IMR-90 (cell line): ENCODE data around the gene GJD2. TPM values are rescaled to one million over a fixed set of nuclear protein-coding genes. Genes with fewer than 3 reads are reported as not detected.

Experiments used
- ATAC-seq: fragments of 200-7000 bp; cut with Tn5 transposase; 2 replicates; pipeline ENCODE4 v1.9.1; 2020; ENCODE audit warnings: low read depth, mild to moderate bottlenecking, moderate library complexity
- BruUV-seq: library from RNA; stranded (reverse); fragments of 400-500 nt; replicated peaks from 2 replicates; lab custom pipeline; 2021; lab: Mats Ljungman, UMichigan
- CTCF ChIA-PET: fragments of 300-600 bp; formaldehyde crosslinking; extraction: SDS; loops from one replicate; lab custom pipeline; 2021; ENCODE audit warnings: antibody characterized with exemption; lab: Yijun Ruan, JAX
- POLR2A ChIA-PET: fragments of 300-600 bp; sonication (Branson Sonifier 250); formaldehyde crosslinking; loops from one replicate; lab custom pipeline; 2022; ENCODE audit warnings: antibody characterized with exemption; ENCODE audit not compliant: unreplicated experiment; lab: Charles Lee
- DNase-seq: peaks from one replicate; pipeline ENCODE4 v3.0.0; 2013
- H2AFZ ChIP-seq: replicated peaks from 2 replicates; pipeline ENCODE3; 2013; ENCODE audit warnings: low read length, mild to moderate bottlenecking; ENCODE audit not compliant: poor library complexity
- H2AK5ac ChIP-seq: 2 replicates; pipeline ENCODE4 v1.6.1; 2013; ENCODE audit warnings: low read depth, low read length, inconsistent platforms
- H2AK9ac ChIP-seq: replicated peaks from 2 replicates; pipeline ENCODE3; 2013; ENCODE audit warnings: mild to moderate bottlenecking, low read depth, low read length, moderate library complexity; ENCODE audit not compliant: poor library complexity
- H2BK120ac ChIP-seq: 2 replicates; pipeline ENCODE4 v1.6.1; 2013; ENCODE audit warnings: low read depth, low read length, inconsistent platforms
- H2BK15ac ChIP-seq: 3 replicates; pipeline ENCODE4 v1.6.1; 2013; ENCODE audit warnings: low read depth, low read length, inconsistent platforms
- H2BK20ac ChIP-seq: 2 replicates; pipeline ENCODE4 v1.6.1; 2013; ENCODE audit warnings: low read depth, mild to moderate bottlenecking, inconsistent platforms, low read length, moderate library complexity
- H2BK5ac ChIP-seq: 2 replicates; pipeline ENCODE4 v1.6.1; 2013; ENCODE audit warnings: mild to moderate bottlenecking, low read depth, low read length, inconsistent platforms; ENCODE audit not compliant: poor library complexity, severe bottlenecking
- H3K14ac ChIP-seq: replicated peaks from 2 replicates; pipeline ENCODE4 v1.6.1; 2013; ENCODE audit warnings: low read depth, low read length, inconsistent platforms
- H3K18ac ChIP-seq: 2 replicates; pipeline ENCODE4 v1.6.1; 2013; ENCODE audit warnings: low read depth, low read length, control low read depth
- H3K23ac ChIP-seq: 2 replicates; pipeline ENCODE4 v1.6.1; 2013; ENCODE audit warnings: low read depth, low read length, inconsistent platforms
- H3K27ac ChIP-seq: 2 replicates; pipeline ENCODE4 v1.5.1; 2013; ENCODE audit warnings: mild to moderate bottlenecking, control low read depth, low read length; ENCODE audit not compliant: insufficient read depth
- H3K27me3 ChIP-seq: 2 replicates; pipeline ENCODE4 v1.6.1; 2013; ENCODE audit warnings: low read length; ENCODE audit not compliant: control insufficient read depth, insufficient read depth
- H3K36me3 ChIP-seq: 2 replicates; pipeline ENCODE4 v1.6.1; 2013; ENCODE audit warnings: low read length, mixed read lengths; ENCODE audit not compliant: control insufficient read depth, insufficient read depth
- H3K4ac ChIP-seq: 2 replicates; pipeline ENCODE4 v1.6.1; 2013; ENCODE audit warnings: low read depth, low read length, inconsistent platforms
- H3K4me1 ChIP-seq: 2 replicates; pipeline ENCODE4 v1.6.1; 2013; ENCODE audit warnings: low read length, mixed read lengths; ENCODE audit not compliant: control insufficient read depth, insufficient read depth
- H3K4me2 ChIP-seq: 2 replicates; pipeline ENCODE4 v1.6.1; 2013; ENCODE audit warnings: low read depth, mild to moderate bottlenecking, control low read depth, low read length, moderate library complexity
- H3K4me3 ChIP-seq: 2 replicates; pipeline ENCODE4 v1.5.1; 2013; ENCODE audit warnings: low read depth, mild to moderate bottlenecking, control low read depth, low read length, moderate library complexity; ENCODE audit not compliant: insufficient read depth
- H3K56ac ChIP-seq: 2 replicates; pipeline ENCODE4 v1.6.1; 2013; ENCODE audit warnings: low read length, inconsistent platforms; ENCODE audit not compliant: insufficient read depth; ENCODE audit errors: extremely low read depth
- H3K79me1 ChIP-seq, 2 experiments: 2 replicates each; pipeline ENCODE4 v1.6.1; 2013; ENCODE audit warnings: low read length in 2 of 2, inconsistent platforms in 1 of 2, low read depth in 1 of 2
- H3K9ac ChIP-seq: 2 replicates; pipeline ENCODE4 v1.6.1; 2013; ENCODE audit warnings: low read depth, low read length, control low read depth
- H3K9me1 ChIP-seq: 2 replicates; pipeline ENCODE4 v1.6.1; 2013; ENCODE audit warnings: low read length, inconsistent platforms; ENCODE audit not compliant: insufficient read depth
- H3K9me3 ChIP-seq: 2 replicates; pipeline ENCODE4 v1.6.1; 2013; ENCODE audit warnings: low read length; ENCODE audit not compliant: control insufficient read depth, insufficient read depth
- H4K20me1 ChIP-seq: 2 replicates; pipeline ENCODE4 v1.6.1; 2013; ENCODE audit warnings: low read length, inconsistent platforms; ENCODE audit not compliant: insufficient read depth
- H4K5ac ChIP-seq: 2 replicates; pipeline ENCODE4 v1.6.1; 2013; ENCODE audit warnings: mild to moderate bottlenecking, low read depth, low read length, control low read depth
- H4K8ac ChIP-seq, 2 experiments: 2 replicates each; pipeline ENCODE4 v1.6.1; 2013; ENCODE audit warnings: low read depth in 2 of 2, low read length in 2 of 2, control low read depth in 1 of 2, inconsistent platforms in 1 of 2
- H4K91ac ChIP-seq: 2 replicates; pipeline ENCODE4 v1.6.1; 2013; ENCODE audit warnings: low read depth, low read length, inconsistent platforms; ENCODE audit not compliant: insufficient read depth
- CHD1 ChIP-seq: IDR thresholded peaks from 2 replicates; pipeline ENCODE4 v1.6.1; 2012; ENCODE audit warnings: low read depth, low read length, improper control_type of control experiment
- FOS ChIP-seq: fragments of 150-350 bp; IDR thresholded peaks from 2 replicates; pipeline ENCODE4 v1.6.1; 2016; ENCODE audit warnings: low read depth, low read length
- MAFK ChIP-seq: IDR thresholded peaks from 2 replicates; pipeline ENCODE4 v1.6.1; 2012; ENCODE audit warnings: low read depth, low read length, improper control_type of control experiment
- NFE2L2 ChIP-seq: fragments of 150-350 bp; IDR thresholded peaks from 2 replicates; pipeline ENCODE4 v1.6.1; 2016; ENCODE audit warnings: low read depth, mild to moderate bottlenecking, low read length
- POLR2A ChIP-seq: IDR thresholded peaks from 2 replicates; pipeline ENCODE4 v1.6.1; 2012; ENCODE audit warnings: mild to moderate bottlenecking, low read depth, low read length
- WGBS, 2 experiments: methylation state at CpG; one replicate each; pipeline versions ENCODE4 v1.1.5 to v1.1.7; 2013; ENCODE audit warnings: missing lambda C conversion rate in 2 of 2; ENCODE audit not compliant: insufficient read length in 1 of 2; ENCODE audit errors: extremely low coverage in 2 of 2; 5-methylcytosine and 5-hydroxymethylcytosine counted together
- dilution Hi-C: fragments of 300-500 bp; cut with HindIII; formaldehyde crosslinking; loops from one replicate; pipeline ENCODE4 v1.14.3; 2018; ENCODE audit warnings: low sequenced_read_pairs; ENCODE audit not compliant: unreplicated experiment
- in situ Hi-C: fragments of 300-500 bp; cut with MboI; formaldehyde crosslinking; loops from 3 replicates; pipeline ENCODE4 v1.14.3; 2019; ENCODE audit warnings: low sequenced_read_pairs, inconsistent platforms, mixed read lengths
- intact Hi-C: fragments of 100-400 bp; cut with micrococcal nuclease; formaldehyde crosslinking; loops from 2 replicates; pipeline ENCODE4 v1.10.0; 2022
- polyA plus RNA-seq, 3 experiments: library from polyadenylated mRNA; depleted of rRNA; stranded (reverse); fragments of >200 nt; gene quantifications; 2 replicates each; pipeline ENCODE4 v1.2.3, GENCODE V29; 2012; ENCODE audit warnings: low replicate concordance in 1 of 3
- total RNA-seq: library from RNA; depleted of rRNA; stranded (reverse); fragments of >200 nt; gene quantifications from 2 replicates; pipeline ENCODE4 v1.2.3, GENCODE V29; 2012

Gene GJD2
- total and polyA plus RNA-seq, 2 of the 4 experiments (the other 2 are of a cell fraction) = not detected

DNA sequence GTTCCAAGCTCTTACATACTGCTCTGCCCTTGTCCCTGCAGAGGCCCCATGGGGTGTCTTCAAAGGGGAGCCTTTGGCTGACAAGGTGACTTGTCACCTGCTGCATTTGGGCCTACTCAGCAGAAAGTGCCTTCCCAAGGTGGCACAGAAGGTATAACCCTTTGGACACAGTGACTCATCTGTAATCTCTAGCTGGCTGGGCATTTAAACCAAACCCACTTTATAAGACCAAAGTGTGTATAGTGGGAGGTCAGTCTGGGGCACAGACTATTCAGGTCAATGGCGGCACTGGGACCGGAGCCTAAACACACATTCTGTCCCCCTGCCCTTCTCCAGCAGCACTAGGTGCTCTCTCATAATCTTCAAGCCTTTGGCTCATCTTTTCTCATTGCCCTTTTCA lies 35.1 kb downstream of the GJD2 start:
- CTCF ChIA-PET = no interaction called here
- DNase-seq = no peak
- dilution Hi-C loops = no loop called here

More for the DNA sequence above, 35.1 kb downstream of the GJD2 start:
- no peak overlapping the region for H3K23ac ChIP-seq
- no peaks in the 10 kb centered on the region for H3K79me1 ChIP-seq
- H2BK5ac ChIP-seq = no peak overlapping the region
- H4K8ac ChIP-seq = no peak overlapping the region
- ATAC-seq = no peak
- no peak overlapping the region for H3K27ac ChIP-seq
- no peak overlapping the region for H3K14ac ChIP-seq
- H2BK120ac ChIP-seq = peak overlapping the region; percentile 6; the same call in 1 of the 2 replicates
- H3K27me3 ChIP-seq = no peaks in the 10 kb centered on the region
- no peak overlapping the region for H2AK5ac ChIP-seq
- H2AFZ ChIP-seq = no peak overlapping the region
- 0 out of 2 replicates have a peak overlapping the region, but pooled peaks have one; percentile 32 for H3K4ac ChIP-seq
- intact Hi-C loops (no loop called here), in situ Hi-C loops (no loop called here)
- H4K20me1 ChIP-seq = no peaks in the 10 kb centered on the region
- H3K36me3 ChIP-seq = no peaks in the 10 kb centered on the region
- no peak overlapping the region for H3K4me3 ChIP-seq
- peak overlapping the region; percentile 6; the same call in 1 of the 2 replicates for H4K91ac ChIP-seq
- H3K4me2 ChIP-seq = no peak overlapping the region
- H3K9ac ChIP-seq = no peak overlapping the region
- peaks cover 24% of the 10 kb centered on the region for H3K4me1 ChIP-seq
- no peak overlapping the region; the same call in 1 of the 2 replicates for H3K56ac ChIP-seq
- POLR2A ChIA-PET = no interaction called here
- H2BK20ac ChIP-seq = no peak overlapping the region
- H3K9me1 ChIP-seq = peaks cover 5% of the 10 kb centered on the region; the same call in 1 of the 2 replicates
- no peak for TF ChIP-seq CHD1
- TF ChIP-seq FOS = no peak
- no peak for TF ChIP-seq NFE2L2
- peak; percentile 32; the same call in 1 of the 2 replicates for TF ChIP-seq MAFK
- no peak for TF ChIP-seq POLR2A
- H2BK15ac ChIP-seq = no peak overlapping the region; the same call in 2 of the 3 replicates
- WGBS, 2 experiments = no CpG with 5 or more reads among the region's 2 CpGs
- no peaks in the 10 kb centered on the region for H3K9me3 ChIP-seq
- no peak overlapping the region for H2AK9ac ChIP-seq
- H4K5ac ChIP-seq = no peak overlapping the region
- no peak overlapping the region for H3K18ac ChIP-seq
- no TSS peak for BruUV-seq
